ENCODE measurements around the gene TMIGD3.
A peak's percentile ranks its signal among the peaks of the same experiment; 100 is the strongest.
"Not testable (repeated sequence)": the region's sequence is repeated elsewhere in the genome, so short reads cannot be mapped to it uniquely, and the experiment has no call there.

Gene TMIGD3

DNA sequence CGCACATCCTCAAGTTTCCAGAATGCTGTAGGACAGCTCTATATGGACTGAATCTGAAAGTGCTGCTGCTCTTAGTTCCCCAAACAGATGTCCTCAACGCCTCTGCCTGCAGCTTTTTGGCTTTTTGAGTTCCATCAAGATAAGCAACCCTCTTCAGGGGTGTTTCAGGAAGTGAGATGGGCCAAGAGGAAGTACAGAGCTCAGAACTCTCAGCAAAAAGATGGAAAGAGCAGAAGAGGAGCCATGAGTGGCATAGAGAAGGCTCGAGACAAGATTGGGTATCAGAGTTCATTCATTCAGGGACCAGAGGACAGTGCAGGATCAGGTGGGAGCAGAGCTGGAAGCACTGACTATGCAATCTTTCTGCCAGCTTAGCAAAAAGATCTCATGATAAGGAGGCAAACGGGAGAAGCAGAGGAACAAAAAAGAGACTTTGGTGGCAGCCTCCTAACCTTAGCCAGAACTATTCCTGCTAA lies at the start of gene TMIGD3, which contains the start of gene ADORA3:
TSS of gene TMIGD3 (minus strand) at position 49 of the 476 bp plus-strand sequence. CDS start 279 bp downstream, outside the sequence.
TSS of gene ADORA3 (minus strand) at position 49 of the 476 bp plus-strand sequence. CDS start 279 bp downstream, outside the sequence.
- no peak for DNase-seq

DNA sequence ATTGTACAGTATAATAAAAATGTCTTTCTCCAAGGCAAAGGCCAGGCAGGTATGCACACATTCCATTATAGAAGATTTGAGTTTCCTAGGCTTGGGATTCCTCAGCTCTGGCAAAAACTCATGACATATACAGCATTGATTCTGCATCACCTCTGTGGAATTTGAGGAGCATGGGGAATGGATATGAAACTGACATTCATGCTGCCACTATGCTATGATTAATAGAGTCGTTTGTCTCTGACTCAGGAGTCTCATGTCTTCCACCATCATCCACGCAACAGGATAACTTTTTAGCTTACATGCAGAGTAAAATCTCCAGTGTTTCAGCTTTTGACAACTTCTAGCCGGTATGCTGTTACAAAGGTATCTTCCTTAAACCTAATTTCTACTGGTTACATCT lies 49.8 kb upstream of the TMIGD3 start:
- no peak for DNase-seq

DNA sequence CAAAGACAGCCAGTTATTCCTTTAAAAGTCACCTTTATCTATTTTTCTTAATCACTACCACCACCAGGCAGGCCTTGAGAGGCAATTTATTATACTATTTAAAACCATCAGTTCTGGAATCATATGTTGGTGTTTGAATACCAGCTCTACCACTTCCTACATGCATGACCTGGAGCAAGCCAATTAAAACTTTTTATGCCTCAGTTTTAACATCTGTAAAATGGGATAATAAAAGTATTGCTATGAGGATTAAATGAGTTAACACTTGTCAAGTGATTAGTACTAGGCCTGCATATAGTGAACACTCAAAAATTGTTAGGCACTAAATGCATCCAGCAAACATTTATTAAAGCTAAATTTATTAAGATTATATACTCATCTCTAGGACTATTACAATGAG lies 49.2 kb upstream of the TMIGD3 start:
- no peak for DNase-seq

- no peak for DNase-seq
Observed at GRCh38 chr1:111551623-111552411, 48.4 kb upstream of the TMIGD3 start.

GRCh38 chr1:111547786-111548185 lies 44.4 kb upstream of the TMIGD3 start:
- not testable (repeated sequence) for DNase-seq

DNA sequence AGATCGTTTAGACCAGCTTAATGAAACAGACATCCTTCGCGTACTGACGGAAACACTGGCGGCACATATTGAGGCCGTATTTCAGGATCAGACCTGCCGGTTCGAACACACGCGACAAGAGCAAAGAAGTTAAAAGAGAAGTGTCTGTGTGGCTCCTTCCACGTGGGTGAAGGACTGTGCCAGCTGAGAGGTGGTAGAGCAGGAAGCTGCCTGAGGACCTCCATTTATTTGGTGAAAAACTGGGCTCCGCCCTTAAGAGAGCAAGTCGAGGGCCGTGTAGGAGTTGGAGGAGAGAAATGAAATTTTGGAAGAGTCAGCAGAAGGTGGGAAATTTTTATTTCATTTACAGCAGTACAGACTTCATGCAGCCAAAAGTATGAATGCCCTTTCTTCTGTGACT lies 38.8 kb upstream of the TMIGD3 start:
- no peak for DNase-seq

DNA sequence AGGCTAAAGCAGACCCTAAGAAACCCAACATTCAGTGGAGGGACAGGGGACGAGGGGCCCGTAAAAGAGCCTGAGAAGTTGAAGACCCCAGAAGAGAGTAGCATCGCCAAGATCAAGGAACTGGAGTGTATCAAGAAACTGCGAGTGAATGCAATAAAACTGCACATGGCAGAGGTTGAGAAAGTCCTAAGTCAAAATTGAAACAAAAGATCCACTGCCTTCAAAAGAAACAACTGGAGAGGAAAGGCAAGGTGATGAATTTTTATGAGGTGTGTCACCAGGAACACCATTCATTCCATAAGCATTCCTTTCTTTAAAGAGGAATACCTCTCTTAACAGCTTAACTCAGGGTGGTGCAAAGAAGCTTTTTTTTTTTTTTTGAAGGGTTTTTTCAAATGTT lies 38.3 kb upstream of the TMIGD3 start:
- DNase-seq: no peak

- DNase-seq: no peak
Observed at GRCh38 chr1:111540928-111541327, 37.5 kb upstream of the TMIGD3 start.

- DNase-seq: no peak
Observed at GRCh38 chr1:111538343-111539025, 35.1 kb upstream of the TMIGD3 start.

- DNase-seq: no peak
Observed at GRCh38 chr1:111535256-111536191, 32.1 kb upstream of the TMIGD3 start.

- DNase-seq: no peak
Observed at GRCh38 chr1:111520053-111520452, 16.6 kb upstream of the TMIGD3 start.

DNA sequence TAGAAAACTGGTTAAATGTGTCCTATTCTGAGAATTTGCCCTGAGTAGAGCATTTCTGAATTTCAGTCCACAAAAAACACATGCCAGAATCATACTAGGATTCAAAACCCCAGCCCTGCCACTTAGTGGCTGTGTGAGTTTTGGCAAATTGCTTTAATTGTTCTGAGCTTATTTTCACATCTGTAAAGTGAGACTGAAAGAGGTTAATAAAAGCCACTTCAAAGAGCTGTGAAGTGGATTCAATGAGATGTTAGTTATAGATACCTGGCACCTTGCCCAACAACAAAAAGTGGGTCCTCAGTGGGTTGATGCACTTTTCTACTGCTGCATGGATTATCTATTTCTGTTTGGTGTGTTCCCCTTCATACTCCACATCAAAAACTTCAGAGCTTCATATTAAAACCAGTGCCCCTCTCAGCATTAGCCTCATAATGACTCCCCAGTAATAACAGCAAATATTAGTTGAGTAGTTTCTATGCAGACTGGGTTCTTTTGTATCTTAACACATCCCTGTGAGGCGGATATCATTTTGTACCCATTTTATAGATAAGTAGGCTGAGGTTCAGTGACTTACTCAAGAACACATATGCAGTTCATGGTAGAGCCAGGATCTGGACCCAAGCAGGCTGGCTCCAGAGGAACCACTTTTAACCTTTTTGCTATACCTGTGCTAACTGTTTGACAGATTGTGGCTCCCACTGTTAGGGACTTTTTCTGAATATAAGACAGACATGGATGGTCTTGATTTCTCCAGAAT lies 14.2 kb upstream of the TMIGD3 start:
- DNase-seq: peak; percentile 50

GRCh38 chr1:111516005-111516535 lies 12.6 kb upstream of the TMIGD3 start:
- DNase-seq: no peak

GRCh38 chr1:111515291-111516004 lies 12.0 kb upstream of the TMIGD3 start:
- DNase-seq: no peak

- no peak for DNase-seq
Observed at GRCh38 chr1:111513410-111514020, 10.1 kb upstream of the TMIGD3 start.

GRCh38 chr1:111512931-111513330 lies 9.5 kb upstream of the TMIGD3 start:
- no peak for DNase-seq

DNA sequence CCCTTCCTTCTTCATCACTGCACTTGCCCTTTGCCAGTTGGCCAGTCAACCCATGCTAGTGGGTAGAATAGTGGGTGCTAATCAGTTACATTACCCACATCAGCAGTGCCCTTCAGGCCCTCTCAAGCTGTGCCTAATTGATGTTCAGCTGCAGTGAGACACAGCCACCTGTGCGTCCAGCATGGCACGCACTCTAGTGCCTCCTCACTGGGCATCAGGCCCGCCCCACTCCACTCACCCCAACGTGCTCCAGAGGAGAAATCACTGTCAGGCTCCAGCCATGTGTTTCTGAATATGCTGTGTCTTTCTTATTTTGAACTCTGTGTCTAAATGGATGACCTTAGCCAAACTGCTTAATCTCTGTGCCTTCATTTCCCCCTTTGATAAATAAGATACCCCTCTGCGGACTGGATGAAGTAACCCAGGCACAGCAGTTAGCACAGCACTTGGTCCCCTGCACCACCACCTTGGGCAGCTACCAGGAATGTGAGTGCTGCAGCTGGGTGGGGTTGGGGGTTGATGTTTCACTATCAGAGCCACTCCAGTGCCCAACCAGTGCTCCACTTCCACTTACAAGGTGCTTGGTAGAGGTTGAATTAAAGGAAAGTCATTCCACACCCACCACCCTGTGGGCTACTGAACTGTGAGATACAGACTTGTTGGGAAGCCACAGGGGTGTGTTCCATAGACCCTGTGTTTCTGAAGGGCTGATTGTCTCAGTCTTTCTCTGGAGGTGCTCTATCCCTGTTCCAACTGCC lies 8.9 kb upstream of the TMIGD3 start:
- DNase-seq: no peak

- DNase-seq: no peak
Observed at GRCh38 chr1:111511370-111511769, 7.9 kb upstream of the TMIGD3 start.

GRCh38 chr1:111509997-111510375 lies 6.6 kb upstream of the TMIGD3 start:
- DNase-seq: no peak

All from NCI-H748 treated with DMSO at 0.1 percent for 48 hours (cell line).